HEK293 (cell line): ENCODE measurements around the gene PLEKHJ1.

ENCODE experiments used
- CTCF ChIP-seq: fragments of 450-650 bp; formaldehyde crosslinking; IDR thresholded peaks from 2 replicates; pipeline ENCODE4 v1.5.1; 2016; ENCODE audit warnings: missing biosample characterization, missing genetic modification characterization
- KLF9 ChIP-seq: fragments of 450-650 bp; formaldehyde crosslinking; IDR thresholded peaks from 2 replicates; pipeline ENCODE4 v1.5.1; 2016; ENCODE audit warnings: missing biosample characterization, missing genetic modification characterization, low read depth
- MEIS1 ChIP-seq: sonication (generic); formaldehyde crosslinking; IDR thresholded peaks from 2 replicates; pipeline ENCODE4 v1.8.1; 2022; ENCODE audit warnings: missing genetic modification reagents, mild to moderate bottlenecking, borderline replicate concordance
- SP3 ChIP-seq: fragments of 450-650 bp; formaldehyde crosslinking; IDR thresholded peaks from 2 replicates; pipeline ENCODE4 v1.5.1; 2016; ENCODE audit warnings: missing biosample characterization, missing genetic modification characterization
- TCF7L2 ChIP-seq: IDR thresholded peaks from 2 replicates; pipeline ENCODE4 v1.6.1; 2011; ENCODE audit warnings: low read depth, mild to moderate bottlenecking, inconsistent platforms, low read length, moderate library complexity, borderline replicate concordance
- ZBTB48 ChIP-seq: fragments of 450-650 bp; formaldehyde crosslinking; IDR thresholded peaks from 2 replicates; pipeline ENCODE4 v1.5.1; 2016; ENCODE audit warnings: missing biosample characterization, missing genetic modification characterization
- ZFHX2 ChIP-seq: fragments of 450-650 bp; formaldehyde crosslinking; conservative IDR thresholded peaks from 2 replicates; pipeline ENCODE4 v1.5.1; 2016; ENCODE audit warnings: missing biosample characterization, missing genetic modification characterization
- ZFP69B ChIP-seq: fragments of 450-650 bp; formaldehyde crosslinking; IDR thresholded peaks from 2 replicates; pipeline ENCODE4 v1.5.1; 2016; ENCODE audit warnings: missing biosample characterization, missing genetic modification characterization
- ZNF23 ChIP-seq: fragments of 450-650 bp; formaldehyde crosslinking; IDR thresholded peaks from 2 replicates; pipeline ENCODE4 v1.5.1; 2016; ENCODE audit warnings: missing biosample characterization, missing genetic modification characterization, borderline replicate concordance
- ZNF24 ChIP-seq: fragments of 450-650 bp; formaldehyde crosslinking; IDR thresholded peaks from 2 replicates; pipeline ENCODE4 v1.5.1; 2016; ENCODE audit warnings: missing biosample characterization, missing genetic modification characterization
- ZNF302 ChIP-seq: fragments of 450-650 bp; formaldehyde crosslinking; IDR thresholded peaks from 2 replicates; pipeline ENCODE4 v1.5.1; 2016; ENCODE audit warnings: missing biosample characterization, missing genetic modification characterization, low read depth
- ZNF48 ChIP-seq: fragments of 450-650 bp; formaldehyde crosslinking; IDR thresholded peaks from 2 replicates; pipeline ENCODE4 v1.5.1; 2016; ENCODE audit warnings: missing biosample characterization, missing genetic modification characterization
- ZNF544 ChIP-seq: fragments of 450-650 bp; formaldehyde crosslinking; IDR thresholded peaks from 2 replicates; pipeline ENCODE4 v1.5.0; 2017; ENCODE audit warnings: missing biosample characterization, missing genetic modification characterization
- ZNF596 ChIP-seq: fragments of 450-650 bp; IDR thresholded peaks from 2 replicates; pipeline ENCODE4 v1.5.0; 2018; ENCODE audit warnings: missing biosample characterization, mild to moderate bottlenecking, missing genetic modification characterization, moderate library complexity
- ZNF623 ChIP-seq: fragments of 450-650 bp; formaldehyde crosslinking; IDR thresholded peaks from 2 replicates; pipeline ENCODE4 v1.5.1; 2016; ENCODE audit warnings: missing biosample characterization, missing genetic modification characterization
- ZNF624 ChIP-seq: fragments of 450-650 bp; formaldehyde crosslinking; IDR thresholded peaks from 2 replicates; pipeline ENCODE4 v1.5.1; 2017; ENCODE audit warnings: missing biosample characterization, missing genetic modification characterization
- ZNF768 ChIP-seq: fragments of 450-650 bp; formaldehyde crosslinking; IDR thresholded peaks from 2 replicates; pipeline ENCODE4 v1.5.1; 2018; ENCODE audit warnings: missing biosample characterization, mild to moderate bottlenecking, missing genetic modification characterization
- ZSCAN16 ChIP-seq: fragments of 450-650 bp; formaldehyde crosslinking; IDR thresholded peaks from 2 replicates; pipeline ENCODE4 v1.5.1; 2016; ENCODE audit warnings: missing biosample characterization, missing genetic modification characterization
- TF ChIP-seq, protein P1 (sequence below): fragments of 450-650 bp; formaldehyde crosslinking; conservative IDR thresholded peaks from 2 replicates; pipeline ENCODE4 v1.5.1; 2016; ENCODE audit warnings: low read depth, missing biosample characterization, missing genetic modification characterization
- TF ChIP-seq, protein P2 (sequence below): fragments of 450-650 bp; formaldehyde crosslinking; IDR thresholded peaks from 2 replicates; pipeline ENCODE4 v1.5.1; 2016; ENCODE audit warnings: missing biosample characterization, missing genetic modification characterization
- TF ChIP-seq, protein P3 (sequence below): fragments of 450-650 bp; formaldehyde crosslinking; IDR thresholded peaks from 2 replicates; pipeline ENCODE4 v1.5.1; 2016; ENCODE audit warnings: missing biosample characterization, missing genetic modification characterization, low read depth

PLEKHJ1 gene

GRCh38 chr19:2270423-2271233, 34.5 kb upstream of the PLEKHJ1 start (continued):
- TF ChIP-seq ZNF23 (tag by site-specific recombination), result no peak
- TF ChIP-seq TCF7L2, result no peak
- TF ChIP-seq, protein P1, sequence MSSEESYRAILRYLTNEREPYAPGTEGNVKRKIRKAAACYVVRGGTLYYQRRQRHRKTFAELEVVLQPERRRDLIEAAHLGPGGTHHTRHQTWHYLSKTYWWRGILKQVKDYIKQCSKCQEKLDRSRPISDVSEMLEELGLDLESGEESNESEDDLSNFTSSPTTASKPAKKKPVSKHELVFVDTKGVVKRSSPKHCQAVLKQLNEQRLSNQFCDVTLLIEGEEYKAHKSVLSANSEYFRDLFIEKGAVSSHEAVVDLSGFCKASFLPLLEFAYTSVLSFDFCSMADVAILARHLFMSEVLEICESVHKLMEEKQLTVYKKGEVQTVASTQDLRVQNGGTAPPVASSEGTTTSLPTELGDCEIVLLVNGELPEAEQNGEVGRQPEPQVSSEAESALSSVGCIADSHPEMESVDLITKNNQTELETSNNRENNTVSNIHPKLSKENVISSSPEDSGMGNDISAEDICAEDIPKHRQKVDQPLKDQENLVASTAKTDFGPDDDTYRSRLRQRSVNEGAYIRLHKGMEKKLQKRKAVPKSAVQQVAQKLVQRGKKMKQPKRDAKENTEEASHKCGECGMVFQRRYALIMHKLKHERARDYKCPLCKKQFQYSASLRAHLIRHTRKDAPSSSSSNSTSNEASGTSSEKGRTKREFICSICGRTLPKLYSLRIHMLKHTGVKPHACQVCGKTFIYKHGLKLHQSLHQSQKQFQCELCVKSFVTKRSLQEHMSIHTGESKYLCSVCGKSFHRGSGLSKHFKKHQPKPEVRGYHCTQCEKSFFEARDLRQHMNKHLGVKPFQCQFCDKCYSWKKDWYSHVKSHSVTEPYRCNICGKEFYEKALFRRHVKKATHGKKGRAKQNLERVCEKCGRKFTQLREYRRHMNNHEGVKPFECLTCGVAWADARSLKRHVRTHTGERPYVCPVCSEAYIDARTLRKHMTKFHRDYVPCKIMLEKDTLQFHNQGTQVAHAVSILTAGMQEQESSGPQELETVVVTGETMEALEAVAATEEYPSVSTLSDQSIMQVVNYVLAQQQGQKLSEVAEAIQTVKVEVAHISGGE (tag by site-specific recombination), result no peak
- no peak for TF ChIP-seq ZNF48 (tag by site-specific recombination)
- no peak for TF ChIP-seq ZNF596 (tag by site-specific recombination)
- TF ChIP-seq ZNF623 (tag by site-specific recombination), result no peak
- no peak for TF ChIP-seq ZNF302 (tag by site-specific recombination)
- no peak for TF ChIP-seq ZSCAN16 (tag by site-specific recombination)
- TF ChIP-seq ZBTB48 (tag by site-specific recombination), result no peak
- peak; percentile 23 for TF ChIP-seq ZFHX2
- TF ChIP-seq, protein P2, sequence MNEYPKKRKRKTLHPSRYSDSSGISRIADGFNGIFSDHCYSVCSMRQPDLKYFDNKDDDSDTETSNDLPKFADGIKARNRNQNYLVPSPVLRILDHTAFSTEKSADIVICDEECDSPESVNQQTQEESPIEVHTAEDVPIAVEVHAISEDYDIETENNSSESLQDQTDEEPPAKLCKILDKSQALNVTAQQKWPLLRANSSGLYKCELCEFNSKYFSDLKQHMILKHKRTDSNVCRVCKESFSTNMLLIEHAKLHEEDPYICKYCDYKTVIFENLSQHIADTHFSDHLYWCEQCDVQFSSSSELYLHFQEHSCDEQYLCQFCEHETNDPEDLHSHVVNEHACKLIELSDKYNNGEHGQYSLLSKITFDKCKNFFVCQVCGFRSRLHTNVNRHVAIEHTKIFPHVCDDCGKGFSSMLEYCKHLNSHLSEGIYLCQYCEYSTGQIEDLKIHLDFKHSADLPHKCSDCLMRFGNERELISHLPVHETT (tag by site-specific recombination), result no peak
- TF ChIP-seq ZNF624 (tag by site-specific recombination), result no peak
- no peak for TF ChIP-seq CTCF
- peak; percentile 60; the same call in 1 of the 2 replicates for TF ChIP-seq KLF9 (tag by site-specific recombination)
- no peak for TF ChIP-seq ZNF544 (tag by site-specific recombination)
- no peak for TF ChIP-seq ZNF24 (tag by site-specific recombination)
- no peak for TF ChIP-seq MEIS1
- TF ChIP-seq ZNF768 (tag by site-specific recombination), result no peak
- TF ChIP-seq SP3 (tag by site-specific recombination), result peak; percentile 68
- TF ChIP-seq, protein P3, sequence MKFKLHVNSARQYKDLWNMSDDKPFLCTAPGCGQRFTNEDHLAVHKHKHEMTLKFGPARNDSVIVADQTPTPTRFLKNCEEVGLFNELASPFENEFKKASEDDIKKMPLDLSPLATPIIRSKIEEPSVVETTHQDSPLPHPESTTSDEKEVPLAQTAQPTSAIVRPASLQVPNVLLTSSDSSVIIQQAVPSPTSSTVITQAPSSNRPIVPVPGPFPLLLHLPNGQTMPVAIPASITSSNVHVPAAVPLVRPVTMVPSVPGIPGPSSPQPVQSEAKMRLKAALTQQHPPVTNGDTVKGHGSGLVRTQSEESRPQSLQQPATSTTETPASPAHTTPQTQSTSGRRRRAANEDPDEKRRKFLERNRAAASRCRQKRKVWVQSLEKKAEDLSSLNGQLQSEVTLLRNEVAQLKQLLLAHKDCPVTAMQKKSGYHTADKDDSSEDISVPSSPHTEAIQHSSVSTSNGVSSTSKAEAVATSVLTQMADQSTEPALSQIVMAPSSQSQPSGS (tag by site-specific recombination), result no peak; the same call in 1 of the 2 replicates
- TF ChIP-seq ZFP69B (tag by site-specific recombination), result peak; percentile 80
